Ectodermal cell (in vitro differentiated cells): ENCODE results near the gene TACR1.

ENCODE experiments used
- H3K27ac ChIP-seq: 2 replicates; pipeline ENCODE4 v1.7.0; 2013; ENCODE audit warnings: mild to moderate bottlenecking, low read depth, low read length; ENCODE audit not compliant: insufficient read depth, poor library complexity, severe bottlenecking
- H3K27me3 ChIP-seq: 2 replicates; pipeline ENCODE4 v1.7.0; 2013; ENCODE audit warnings: mild to moderate bottlenecking, low read length; ENCODE audit not compliant: insufficient read depth, control insufficient read depth, poor library complexity, severe bottlenecking
- H3K36me3 ChIP-seq: one replicate; pipeline ENCODE4 v1.7.0; 2013; ENCODE audit warnings: low read length; ENCODE audit not compliant: control insufficient read depth, insufficient read depth
- H3K4me1 ChIP-seq: one replicate; pipeline ENCODE4 v1.7.0; 2013; ENCODE audit warnings: low read length; ENCODE audit not compliant: control insufficient read depth, insufficient read depth
- H3K4me3 ChIP-seq: 2 replicates; pipeline ENCODE4 v1.7.0; 2013; ENCODE audit warnings: low read depth, low read length, control low read depth; ENCODE audit not compliant: insufficient read depth
- H3K9me3 ChIP-seq: 2 replicates; pipeline ENCODE4 v1.7.0; 2013; ENCODE audit warnings: mild to moderate bottlenecking, low read length, moderate library complexity; ENCODE audit not compliant: control insufficient read depth
- WGBS, 2 experiments: methylation state at CpG; one replicate each; pipeline ENCODE4 v1.1.7; 2013; ENCODE audit warnings: missing lambda C conversion rate in 2 of 2; 5-methylcytosine and 5-hydroxymethylcytosine counted together

Gene TACR1

DNA sequence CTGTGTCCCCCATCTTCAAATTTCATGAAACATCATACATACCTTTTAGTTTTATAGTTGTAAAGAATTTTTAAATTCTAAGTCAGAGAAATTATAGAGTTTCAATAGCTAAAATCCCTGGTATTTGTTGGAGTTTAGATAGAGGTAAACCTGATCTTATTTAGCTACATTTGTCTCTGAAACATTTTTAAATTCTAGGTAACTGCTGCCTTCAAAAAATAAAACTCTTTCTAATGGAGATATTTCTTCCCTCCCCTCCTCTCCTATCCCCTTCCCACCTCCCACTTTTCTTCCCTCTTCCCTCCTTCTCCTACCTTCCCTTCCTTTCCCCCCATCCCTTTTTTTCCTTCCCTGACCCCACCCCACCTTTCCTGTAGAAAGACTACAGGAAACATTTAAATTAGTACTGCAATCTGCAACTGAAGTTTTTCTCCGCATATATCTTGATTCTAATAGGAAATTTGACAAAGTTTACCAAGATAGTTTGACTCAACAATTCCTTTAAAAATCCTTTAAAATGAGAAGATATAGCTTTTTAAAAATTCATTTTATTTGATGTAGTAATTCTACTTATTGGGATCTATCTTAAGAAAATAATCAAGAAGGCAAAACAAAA is 4.1 kb downstream of the TACR1 start:
- Histone ChIP-seq H3K4me3 (no peak overlapping the region), H3K9me3 (no peaks in the 10 kb centered on the region), H3K36me3 (no peaks in the 10 kb centered on the region), H3K27me3 (peaks cover 39% of the 10 kb centered on the region), H3K4me1 (peaks cover 9% of the 10 kb centered on the region), H3K27ac (no peak overlapping the region)
- 83 to 100% methylated on average over 1 of the region's 1 CpG for WGBS, 2 experiments

DNA sequence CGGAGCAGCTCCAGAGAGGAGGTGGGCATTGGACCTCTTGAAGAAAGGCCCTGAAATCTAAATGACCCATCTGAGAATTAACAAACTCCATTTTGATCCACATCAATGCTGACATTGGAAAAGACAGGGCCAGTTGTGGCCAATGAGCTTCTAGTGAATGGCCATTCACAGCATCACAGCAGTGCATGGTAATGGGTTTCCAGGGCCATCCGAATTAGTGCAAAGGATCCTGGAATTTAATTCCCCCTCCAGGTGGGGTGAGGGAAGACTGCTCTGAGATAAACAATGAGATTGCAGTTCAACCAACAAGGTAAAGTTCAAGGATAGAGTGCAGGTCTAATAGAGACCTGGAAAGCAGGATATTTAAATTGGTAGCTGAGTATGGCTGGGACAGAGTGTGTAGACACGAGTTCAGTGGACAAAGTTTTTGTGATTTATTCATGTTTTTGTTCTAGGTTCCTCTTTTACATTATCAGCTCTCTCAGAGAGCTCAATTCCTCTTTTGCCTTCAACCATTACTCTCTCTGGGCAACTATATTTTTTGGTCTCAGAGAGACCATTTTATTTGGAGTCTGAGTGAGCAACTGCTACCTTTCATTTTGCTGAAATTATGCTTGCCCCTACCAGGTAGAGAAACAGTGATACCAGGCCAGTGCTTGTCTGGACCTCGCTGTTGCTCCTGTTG is 5.0 kb downstream of the TACR1 start:
- Histone ChIP-seq H3K9me3 (no peaks in the 10 kb centered on the region), H3K27ac (no peak overlapping the region), H3K36me3 (no peaks in the 10 kb centered on the region), H3K27me3 (peaks cover 30% of the 10 kb centered on the region), H3K4me1 (peaks cover 3% of the 10 kb centered on the region), H3K4me3 (no peak overlapping the region)
- 83 to 89% methylated on average over 4 of the region's 4 CpGs for WGBS, 2 experiments

GRCh38 chr2:75192496-75192895 is 6.8 kb downstream of the TACR1 start:
- Histone ChIP-seq H3K27ac (no peak overlapping the region), H3K27me3 (peaks cover 12% of the 10 kb centered on the region)
- 83 to 100% methylated on average over 1 of the region's 1 CpG for WGBS, 2 experiments

GRCh38 chr2:75190271-75190990 is 8.9 kb downstream of the TACR1 start:
- Histone ChIP-seq H3K27me3 (no peaks in the 10 kb centered on the region), H3K27ac (no peak overlapping the region), H3K9me3 (no peaks in the 10 kb centered on the region), H3K4me3 (no peak overlapping the region), H3K36me3 (no peaks in the 10 kb centered on the region), H3K4me1 (no peaks in the 10 kb centered on the region)
- WGBS, 2 experiments, result 85 to 100% methylated on average over 2 to 3 of the region's 3 CpGs

More at GRCh38 chr2:75192496-75192895, 6.8 kb downstream of the TACR1 start:
- H3K4me3 ChIP-seq, result no peak overlapping the region
- H3K9me3 ChIP-seq, result no peaks in the 10 kb centered on the region
- no peaks in the 10 kb centered on the region for H3K36me3 ChIP-seq
- H3K4me1 ChIP-seq, result no peaks in the 10 kb centered on the region

- Histone ChIP-seq H3K9me3 (no peaks in the 10 kb centered on the region), H3K4me3 (no peak overlapping the region), H3K27ac (no peak overlapping the region), H3K36me3 (no peaks in the 10 kb centered on the region), H3K4me1 (no peaks in the 10 kb centered on the region), H3K27me3 (no peaks in the 10 kb centered on the region)
- 84 to 93% methylated on average over 1 of the region's 1 CpG for WGBS, 2 experiments
Observed at GRCh38 chr2:75186821-75187220, 12.5 kb downstream of the TACR1 start.

DNA sequence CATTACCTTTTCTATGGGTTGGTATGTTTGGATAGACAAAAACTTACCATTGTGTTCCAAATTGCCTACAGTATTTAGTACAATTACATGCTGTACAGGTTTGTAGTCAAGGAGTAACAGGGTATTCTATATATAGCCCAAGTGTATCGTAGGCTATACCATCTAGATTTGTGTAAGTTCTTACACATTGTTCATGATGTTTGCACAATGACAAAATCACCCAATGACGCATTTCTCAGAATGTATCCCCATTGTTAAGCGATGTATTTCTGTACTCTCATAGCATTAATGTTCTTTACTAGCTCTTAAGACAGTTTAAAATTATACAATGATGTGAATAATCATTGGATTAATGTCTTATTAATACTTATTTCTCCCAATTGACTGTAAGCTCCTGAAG is 16.7 kb downstream of the TACR1 start:
- 90 to 97% methylated on average over 3 of the region's 3 CpGs for WGBS, 2 experiments
- Histone ChIP-seq H3K9me3 (no peaks in the 10 kb centered on the region), H3K4me3 (no peak overlapping the region), H3K4me1 (no peaks in the 10 kb centered on the region), H3K27ac (no peak overlapping the region), H3K27me3 (no peaks in the 10 kb centered on the region), H3K36me3 (no peaks in the 10 kb centered on the region)

- Histone ChIP-seq H3K9me3 (no peaks in the 10 kb centered on the region), H3K4me3 (no peak overlapping the region), H3K27ac (no peak overlapping the region), H3K27me3 (no peaks in the 10 kb centered on the region), H3K4me1 (no peaks in the 10 kb centered on the region), H3K36me3 (no peaks in the 10 kb centered on the region)
Observed at GRCh38 chr2:75180476-75180875, 18.8 kb downstream of the TACR1 start.

GRCh38 chr2:75177427-75177826 is 21.9 kb downstream of the TACR1 start:
- no peak overlapping the region for H3K4me3 ChIP-seq
- no peaks in the 10 kb centered on the region for H3K36me3 ChIP-seq
- no peaks in the 10 kb centered on the region for H3K4me1 ChIP-seq
- WGBS, 2 experiments, result 91 to 95% methylated on average over 2 of the region's 2 CpGs
- H3K27ac ChIP-seq, result no peak overlapping the region
- no peaks in the 10 kb centered on the region for H3K9me3 ChIP-seq
- no peaks in the 10 kb centered on the region for H3K27me3 ChIP-seq

DNA sequence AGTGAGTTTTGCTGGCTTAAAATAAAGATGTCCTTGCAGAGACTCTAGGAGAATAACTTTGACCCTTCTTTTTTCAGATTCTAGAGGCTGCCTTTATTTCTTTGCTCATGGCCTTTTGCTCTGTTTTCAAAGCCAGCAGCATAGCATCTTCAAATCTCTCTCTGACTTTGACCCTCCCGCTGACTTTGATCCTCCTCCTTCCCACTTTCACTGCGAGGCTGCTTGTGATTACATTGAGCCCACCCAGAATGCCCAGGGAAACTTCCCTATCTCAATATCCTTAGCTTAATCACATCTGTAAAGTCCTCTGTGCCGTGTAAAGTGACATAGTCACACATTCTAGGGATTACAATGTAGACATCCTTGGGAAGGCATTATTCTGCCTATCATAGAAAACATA is 23.9 kb downstream of the TACR1 start:
- Histone ChIP-seq H3K9me3 (no peaks in the 10 kb centered on the region), H3K27ac (no peak overlapping the region), H3K4me1 (no peaks in the 10 kb centered on the region), H3K27me3 (no peaks in the 10 kb centered on the region), H3K4me3 (no peak overlapping the region), H3K36me3 (no peaks in the 10 kb centered on the region)
- WGBS, 2 experiments, result 44 to 61% methylated on average over 3 of the region's 3 CpGs

DNA sequence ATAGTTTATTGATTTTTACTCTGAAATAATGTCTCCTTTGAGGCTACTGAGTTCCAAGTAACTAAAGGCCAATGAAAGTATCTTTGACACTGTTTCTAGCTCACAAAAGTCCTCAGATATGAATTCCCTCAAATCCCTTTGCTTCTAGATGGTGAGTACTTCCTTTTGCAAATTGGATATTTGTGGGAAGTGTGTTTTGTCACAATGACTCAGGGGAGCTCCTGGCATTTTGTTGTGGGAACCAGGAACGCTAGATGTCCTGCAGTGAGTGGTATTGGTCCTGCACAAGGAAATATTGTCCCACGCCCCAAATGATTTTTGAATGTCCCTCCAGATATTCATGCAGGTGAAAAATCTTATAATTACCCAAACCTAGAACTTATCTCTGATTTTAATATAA is 24.3 kb downstream of the TACR1 start:
- Histone ChIP-seq H3K9me3 (no peaks in the 10 kb centered on the region), H3K4me1 (no peaks in the 10 kb centered on the region), H3K27ac (no peak overlapping the region), H3K27me3 (no peaks in the 10 kb centered on the region), H3K36me3 (no peaks in the 10 kb centered on the region), H3K4me3 (no peak overlapping the region)
- WGBS, 2 experiments, result 71 to 75% methylated on average over 2 of the region's 2 CpGs
